ENCODE measurements around the gene LIMA1.
"Not testable (repeated sequence)": the region's sequence is repeated elsewhere in the genome, so short reads cannot be mapped to it uniquely, and the experiment has no call there.

The LIMA1 gene

GRCh38 chr12:50282721-50283228 lies 545 bp downstream of the LIMA1 start:
- DNase-seq, result no peak

DNA sequence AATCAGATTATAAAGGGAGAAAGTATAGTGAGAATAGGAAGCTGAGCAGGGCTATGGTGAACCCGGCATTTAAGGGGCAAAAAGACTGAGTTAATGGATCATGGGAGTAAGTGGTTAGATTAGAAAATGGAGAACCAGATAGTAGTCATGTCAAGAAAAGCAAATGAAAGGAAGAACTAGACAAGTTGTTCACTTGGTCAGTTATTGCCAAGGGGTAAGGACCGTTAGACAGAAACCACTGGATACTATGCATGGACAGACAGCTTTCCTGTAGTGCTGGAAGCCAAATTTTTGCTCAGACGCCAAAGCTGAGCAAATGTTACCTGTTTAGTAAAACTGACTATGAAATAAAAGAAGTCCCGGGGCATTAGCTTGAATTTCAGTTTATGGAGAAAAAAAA lies 3.8 kb downstream of the LIMA1 start:
- no peak for DNase-seq

GRCh38 chr12:50276912-50277671 lies 6.2 kb downstream of the LIMA1 start:
- DNase-seq, result no peak

DNA sequence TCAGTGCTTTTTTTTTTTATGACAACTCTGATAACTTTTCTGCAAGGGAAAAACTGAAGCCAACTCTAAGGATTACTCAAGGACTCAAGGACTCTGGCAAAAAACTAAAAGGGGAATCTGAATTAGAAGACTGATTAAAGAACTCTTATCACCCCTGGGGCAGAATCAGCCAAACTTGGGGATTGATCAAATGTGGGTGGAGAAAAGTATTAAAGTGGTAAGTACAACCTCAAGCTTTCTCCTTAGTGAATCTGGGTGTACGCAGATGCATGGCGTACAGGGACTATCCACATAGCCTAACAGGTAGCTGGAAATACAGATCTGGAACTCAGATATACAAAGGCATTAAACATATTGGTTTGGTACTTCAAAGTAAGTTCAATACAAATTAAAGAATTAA lies 7.3 kb downstream of the LIMA1 start:
- DNase-seq, result no peak

- no peak for DNase-seq
Observed at GRCh38 chr12:50275556-50275955, 7.8 kb downstream of the LIMA1 start.

DNA sequence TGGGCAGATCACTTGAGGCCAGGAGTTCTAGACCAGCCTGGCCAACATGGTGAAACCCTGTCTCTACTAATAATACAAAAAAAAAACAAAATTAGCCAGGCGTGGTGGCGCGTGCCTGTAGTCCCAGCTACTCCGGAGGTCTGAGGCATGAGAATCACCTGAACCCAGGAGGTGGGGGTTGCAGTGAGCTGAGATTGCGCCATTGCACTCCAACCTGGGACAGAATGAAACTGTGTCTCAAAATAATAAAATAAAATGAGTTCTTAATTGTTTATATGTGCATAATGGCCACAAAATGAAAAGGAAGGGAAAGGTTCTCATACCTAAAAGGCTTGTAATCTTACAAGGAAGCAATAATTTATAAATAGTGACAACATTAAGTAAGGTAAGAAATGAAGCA lies 8.2 kb downstream of the LIMA1 start:
- DNase-seq, result not testable (repeated sequence)

DNA sequence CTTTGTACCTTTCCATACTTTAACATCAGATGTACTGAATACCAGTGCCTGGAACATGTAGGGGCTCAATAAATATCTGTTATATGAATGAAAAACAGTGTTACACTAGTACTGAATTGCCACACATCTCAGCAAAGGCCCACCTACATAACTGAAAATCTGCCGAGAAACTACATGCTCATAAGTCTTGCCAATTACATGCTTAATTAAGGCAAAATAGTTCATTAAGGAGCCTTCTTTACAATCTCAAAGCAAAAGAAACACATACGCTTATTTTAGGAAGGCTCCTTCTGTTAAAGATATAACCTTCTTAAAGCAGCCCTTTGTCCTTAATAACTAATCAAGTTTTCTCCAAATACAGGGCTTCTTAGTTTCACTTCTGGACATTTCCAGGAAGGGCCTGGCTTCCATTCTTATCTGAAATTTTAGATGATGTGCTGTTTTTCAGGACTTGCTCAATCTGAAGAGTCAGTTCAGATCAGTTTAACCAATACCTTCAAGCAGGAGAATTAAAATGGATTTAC lies 11.5 kb downstream of the LIMA1 start:
- DNase-seq, result no peak

GRCh38 chr12:50268482-50268881 lies 14.8 kb downstream of the LIMA1 start:
- no peak for DNase-seq

DNA sequence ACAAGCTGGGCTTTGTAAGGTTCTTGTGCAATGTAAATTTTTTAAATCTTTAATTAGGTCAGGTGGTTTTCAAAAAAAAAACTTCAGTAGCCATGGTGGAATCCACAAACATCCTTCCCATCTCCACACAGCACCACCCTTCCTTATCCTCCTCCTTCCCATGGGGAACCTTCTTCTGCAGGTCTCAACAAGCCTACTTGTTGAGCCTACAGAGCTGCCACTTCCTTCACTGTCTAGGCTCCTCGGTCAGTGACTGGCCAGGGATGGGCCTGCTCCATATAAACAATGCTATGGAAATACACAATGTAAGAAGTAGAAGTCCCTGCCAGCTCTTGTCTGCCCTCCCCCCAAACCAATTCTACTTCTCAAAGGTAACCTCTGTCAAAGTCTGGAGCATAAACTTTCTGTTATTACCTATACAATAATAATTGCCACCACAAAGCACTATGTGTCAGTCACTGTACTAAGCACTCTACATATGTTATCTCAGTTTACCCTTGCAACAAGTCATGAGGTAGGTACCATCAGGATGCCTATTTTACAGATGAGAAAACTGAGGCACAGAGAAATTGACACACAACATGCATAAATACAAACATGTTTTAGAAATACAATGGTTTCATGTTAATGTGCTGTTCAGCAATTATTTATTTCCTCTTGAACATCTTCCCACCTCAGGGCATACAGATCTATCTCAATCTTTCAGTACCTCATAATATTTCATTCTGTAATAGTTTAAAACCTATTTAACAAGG lies 17.4 kb downstream of the LIMA1 start:
- DNase-seq, result no peak

DNA sequence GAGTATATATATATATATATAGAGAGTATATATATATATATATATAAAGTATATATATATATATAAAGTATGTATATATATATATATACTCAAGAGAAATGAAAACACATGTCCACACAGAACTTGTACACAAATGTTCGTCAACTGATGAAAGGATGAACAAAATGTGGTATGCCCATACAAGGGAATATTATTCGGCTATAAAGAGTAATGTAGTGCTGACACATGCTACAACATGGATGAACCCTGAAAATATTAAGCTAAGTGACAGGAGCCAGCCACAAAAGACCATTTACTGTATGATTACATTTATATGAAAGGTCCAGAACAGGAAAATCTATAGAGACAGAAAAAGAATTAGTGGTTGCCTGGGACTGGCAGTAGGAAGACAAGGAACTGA lies 19.5 kb downstream of the LIMA1 start:
- no peak for DNase-seq

- no peak for DNase-seq
Observed at GRCh38 chr12:50261654-50262053, 21.7 kb downstream of the LIMA1 start.

DNA sequence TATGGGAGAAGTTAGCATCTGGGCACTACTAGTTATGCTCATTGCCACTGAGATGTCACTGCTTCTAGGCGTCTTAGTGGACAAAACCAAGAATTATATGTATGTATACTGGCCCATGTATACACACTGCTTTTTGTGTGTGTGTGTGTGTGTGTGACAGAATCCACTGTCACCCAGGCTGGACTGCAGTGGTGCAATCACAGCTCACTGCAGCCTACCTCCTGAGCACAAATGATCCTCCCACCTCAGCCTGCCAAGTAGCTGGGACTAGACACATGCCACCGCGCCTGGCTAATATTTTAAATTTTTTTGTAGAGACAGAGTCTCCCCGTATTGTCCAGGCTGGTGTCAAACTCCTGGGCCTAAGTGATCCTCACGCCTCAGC lies 25.2 kb downstream of the LIMA1 start:
- DNase-seq, result no peak

DNA sequence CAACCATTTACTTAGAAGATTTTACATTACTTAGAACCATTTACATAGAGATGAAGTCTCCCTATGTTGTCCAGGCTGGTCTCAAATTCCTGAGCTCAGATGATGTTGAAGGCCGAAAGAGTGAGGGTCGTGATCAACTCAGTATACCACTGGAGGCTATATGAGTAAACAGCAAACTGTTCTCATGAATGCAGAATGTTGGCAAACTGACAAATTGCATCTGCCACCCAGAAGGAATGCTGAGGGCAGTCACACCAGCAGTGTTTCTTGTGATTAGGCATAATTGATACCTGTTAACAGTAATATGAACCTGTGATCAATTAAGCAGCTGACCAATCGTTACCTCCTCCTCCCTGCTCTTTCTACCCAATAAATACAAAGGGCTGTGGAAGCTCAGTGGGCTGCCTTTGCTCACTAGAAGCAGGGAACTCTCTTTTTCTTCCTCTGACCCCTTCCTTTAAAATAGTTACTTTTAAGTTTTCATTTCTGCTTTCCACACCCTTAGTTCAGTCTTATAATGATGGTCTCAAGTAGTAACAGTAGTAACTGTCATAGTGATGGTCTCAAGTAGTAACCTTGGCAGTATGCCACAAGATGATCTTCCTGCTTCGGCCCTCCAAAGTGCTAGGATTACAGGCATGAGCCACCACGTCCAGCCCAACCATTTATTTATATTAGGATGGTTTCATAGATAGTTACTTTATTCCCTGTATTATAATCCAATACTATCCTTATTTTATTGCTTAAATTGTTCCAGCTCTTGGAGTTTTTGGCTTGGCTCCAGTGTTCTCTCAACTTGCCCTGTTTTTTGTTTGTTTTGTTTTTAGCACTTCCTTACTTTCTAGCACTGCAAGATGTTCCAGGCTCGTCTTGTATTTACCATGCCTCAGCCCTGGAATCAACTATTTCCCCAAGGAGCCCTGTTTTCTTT lies 25.8 kb downstream of the LIMA1 start:
- peak; percentile 19 for DNase-seq

- DNase-seq, result no peak
Observed at GRCh38 chr12:50256761-50257160, 26.6 kb downstream of the LIMA1 start.

DNA sequence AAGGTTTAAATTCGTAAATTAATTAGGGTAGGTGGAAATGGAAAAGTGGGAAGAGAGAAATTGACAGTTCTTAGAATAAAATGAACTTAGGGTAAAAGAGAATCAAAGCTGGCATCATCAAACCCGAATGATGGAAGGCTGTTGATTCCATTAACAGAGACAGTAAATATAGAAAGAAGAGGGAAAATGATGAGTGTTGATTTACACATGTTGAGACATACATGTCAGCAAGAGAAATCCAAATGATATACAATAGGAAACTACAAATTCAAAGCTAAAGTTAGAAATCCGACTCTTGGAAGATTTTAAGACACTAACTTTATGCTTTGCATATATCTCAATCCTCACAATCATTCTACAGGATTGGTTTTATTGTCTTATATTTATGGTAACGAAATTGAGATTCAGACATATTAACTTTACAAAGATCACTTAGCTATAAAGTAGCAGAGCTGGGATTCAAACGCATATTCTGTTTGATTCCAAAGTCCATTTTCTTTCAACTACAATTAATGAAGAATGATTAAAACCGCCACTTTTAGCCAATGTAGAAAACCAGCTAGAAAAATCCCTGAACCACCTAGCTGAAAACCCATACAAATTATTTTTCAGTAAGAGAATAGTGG lies 30.2 kb downstream of the LIMA1 start:
- DNase-seq, result no peak

DNA sequence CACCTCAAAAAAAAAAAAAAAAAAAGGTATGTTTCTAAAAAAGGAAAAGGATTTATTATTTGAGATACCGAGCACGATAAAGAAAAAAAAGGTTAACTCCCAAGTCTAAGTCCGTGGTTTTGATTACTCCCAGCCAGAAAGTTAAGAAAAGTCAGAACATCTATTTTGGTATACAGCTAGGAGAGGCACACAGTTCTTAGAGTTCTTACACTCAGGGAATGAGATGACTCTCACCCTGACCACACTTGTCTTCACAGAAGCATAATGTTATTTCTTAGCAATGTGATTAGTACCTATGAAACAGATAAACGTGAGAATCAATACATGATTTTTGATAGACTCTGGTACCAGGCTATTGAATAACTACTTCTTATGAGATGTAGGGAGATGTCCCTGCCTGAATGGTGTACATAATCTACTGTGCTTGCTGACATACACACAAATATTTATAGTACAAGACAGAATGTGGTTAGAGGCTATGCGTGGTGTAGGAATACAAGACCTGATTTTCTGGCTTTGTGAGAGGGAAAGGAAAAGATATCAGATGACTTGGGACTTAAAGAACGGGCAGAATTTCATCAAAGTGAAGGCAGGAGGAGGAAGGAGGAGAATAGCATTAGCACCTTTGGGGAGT lies 31.6 kb downstream of the LIMA1 start:
- no peak for DNase-seq

DNA sequence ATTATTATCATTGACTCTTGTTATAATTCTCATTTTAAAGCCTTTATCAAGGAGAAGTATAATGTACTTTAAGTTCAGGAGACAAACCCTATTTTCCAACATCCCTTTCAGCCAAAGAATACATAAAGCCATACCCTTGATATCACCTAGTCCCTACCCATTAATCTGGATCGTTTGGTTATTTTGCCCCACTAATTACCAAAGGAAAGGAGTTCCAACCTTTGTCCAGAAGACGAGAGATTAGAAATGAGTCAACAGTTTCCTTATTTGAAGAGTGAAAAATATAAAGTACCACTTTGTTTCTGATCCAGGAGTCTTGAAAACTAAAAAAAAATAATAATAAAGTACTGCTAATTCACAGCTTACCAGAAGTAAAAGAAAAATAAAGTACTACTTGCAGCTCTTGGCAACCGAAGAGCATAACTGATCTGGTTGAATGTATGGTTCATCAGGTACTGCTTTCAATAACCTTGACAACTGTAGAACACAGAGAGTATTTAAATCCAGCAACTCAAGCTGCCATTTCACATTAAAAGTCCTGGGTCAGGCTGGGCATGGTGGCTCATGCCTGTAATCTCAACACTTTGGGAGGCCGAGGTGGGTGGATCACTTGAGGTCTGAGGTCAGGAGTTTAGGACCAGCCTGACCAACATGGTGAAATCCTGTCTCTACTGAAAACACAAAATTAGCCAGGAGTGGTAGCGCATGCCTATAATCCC lies 33.7 kb downstream of the LIMA1 start:
- DNase-seq, result no peak

- DNase-seq, result no peak
Observed at GRCh38 chr12:50248883-50249282, 34.4 kb downstream of the LIMA1 start.

- DNase-seq, result peak; percentile 40
Observed at GRCh38 chr12:50248411-50248810, 34.9 kb downstream of the LIMA1 start.

DNA sequence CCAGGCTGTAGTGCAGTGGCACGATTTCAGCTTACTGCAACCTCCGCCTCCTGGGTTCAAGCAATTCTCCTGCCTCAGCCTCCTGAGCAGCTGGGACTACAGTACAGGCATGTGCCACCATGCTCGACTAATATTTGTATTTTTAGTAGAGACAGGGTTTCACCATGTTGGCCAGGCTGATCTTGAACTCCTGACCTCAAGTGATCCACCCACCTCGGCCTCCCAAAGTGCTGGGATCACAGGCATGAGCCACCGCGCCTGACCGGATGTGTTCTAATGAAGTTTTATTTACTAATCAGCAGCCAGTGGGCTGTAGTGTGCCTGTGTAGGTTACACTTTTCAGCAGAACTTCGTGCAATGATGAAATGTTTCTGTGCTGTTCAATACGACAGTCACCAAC lies 35.7 kb downstream of the LIMA1 start:
- DNase-seq, result not testable (repeated sequence)

Data from NCI-H1694 treated with DMSO at 0.1 percent for 48 hours (cell line).